HUDEP-2 (cell line): Measurements from ENCODE around the gene SPEF2.
"Not testable (repeated sequence)": the region's sequence is repeated elsewhere in the genome, so short reads cannot be mapped to it uniquely, and the experiment has no call there.

ENCODE experiments used
- DNase-seq, 76 experiments: peaks; one replicate each; lab custom pipeline; 2025; ENCODE audit not compliant: unreplicated experiment in 76 of 76; lab: John Stamatoyannopoulos, UW

Gene SPEF2

DNA sequence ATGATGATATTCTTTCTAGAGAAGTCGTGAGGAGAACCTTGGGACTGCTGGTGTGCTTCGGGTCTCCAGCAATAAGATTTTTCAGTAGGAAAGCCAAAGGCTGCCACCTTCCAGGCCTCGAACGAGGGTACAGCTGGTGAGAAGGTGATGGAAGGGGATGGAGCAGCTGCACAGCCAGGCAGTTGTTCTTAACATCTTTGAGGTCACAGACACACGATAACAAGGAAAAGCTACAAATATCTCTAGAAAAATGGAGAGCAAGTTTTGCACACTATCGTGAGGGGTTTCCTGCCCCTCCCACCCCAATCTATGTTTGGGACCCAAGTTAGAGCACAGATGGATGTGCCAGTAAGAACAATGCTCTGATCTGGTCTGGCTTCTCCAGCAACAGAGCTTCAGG, 232.2 kb downstream of the SPEF2 start:
- DNase-seq = no peak

DNA sequence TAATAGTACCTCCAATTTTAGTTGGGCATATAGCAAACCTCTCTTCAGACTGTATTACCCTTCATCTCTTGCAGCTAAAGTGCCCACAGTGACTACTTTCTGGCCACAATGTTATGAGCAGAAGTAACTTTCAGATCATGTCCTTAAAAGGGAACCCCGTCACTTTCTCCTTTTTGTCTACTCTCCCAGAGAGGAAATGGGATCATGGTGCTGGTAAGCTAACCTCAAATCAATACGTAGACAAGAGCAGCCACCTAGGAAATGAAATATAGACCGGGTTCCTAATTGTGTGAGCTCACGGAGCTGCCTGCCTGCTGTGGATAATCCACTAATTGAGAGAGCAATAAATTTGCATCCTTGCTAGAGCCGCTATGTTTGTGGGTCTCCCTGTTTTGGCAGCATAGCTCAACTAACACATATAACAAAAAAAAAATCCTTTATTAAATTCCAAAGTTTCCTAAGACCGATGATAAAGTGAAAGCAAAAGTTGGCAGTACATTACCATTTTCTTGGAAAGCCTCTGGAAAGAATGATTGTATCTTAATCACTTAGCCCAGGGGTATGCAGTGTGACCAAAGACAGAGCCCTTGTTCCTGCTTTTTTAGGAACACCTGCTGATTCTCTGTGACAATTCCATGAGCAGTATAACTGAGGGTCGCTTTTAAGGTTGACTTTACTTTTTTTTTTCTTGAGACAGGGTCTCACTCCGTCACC, 233.5 kb downstream of the SPEF2 start:
- DNase-seq = no peak

DNA sequence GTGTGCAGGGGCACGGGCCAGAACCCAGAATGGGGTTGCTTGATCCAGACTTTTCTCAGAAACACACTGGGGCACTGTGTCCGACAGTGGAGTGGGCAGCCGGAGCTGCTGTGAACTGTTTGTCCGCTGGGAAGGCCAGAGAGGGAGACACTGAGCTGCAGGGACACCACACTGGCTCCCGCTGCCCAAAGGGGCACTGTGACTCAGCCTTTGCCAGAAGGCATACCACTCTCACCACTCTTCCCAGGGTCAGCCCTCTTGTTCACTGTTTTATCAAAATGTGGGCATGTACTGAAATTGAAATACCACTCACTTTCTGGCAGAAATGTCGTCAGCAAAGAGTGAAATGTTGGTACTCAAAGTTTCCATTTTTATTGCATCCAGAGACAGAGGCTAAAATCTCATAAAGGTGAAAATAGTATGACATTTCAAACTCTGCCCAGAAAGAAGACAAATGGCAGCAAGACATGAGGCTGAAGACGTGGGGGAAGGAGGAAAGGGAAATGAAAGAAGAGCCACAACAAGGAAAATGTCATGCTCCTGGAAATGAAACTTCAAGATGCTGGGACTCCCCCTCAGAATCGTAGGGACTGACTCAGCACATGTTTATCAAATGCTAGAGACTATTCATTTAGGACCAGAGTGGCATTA, 234.5 kb downstream of the SPEF2 start:
- DNase-seq = no peak

DNA sequence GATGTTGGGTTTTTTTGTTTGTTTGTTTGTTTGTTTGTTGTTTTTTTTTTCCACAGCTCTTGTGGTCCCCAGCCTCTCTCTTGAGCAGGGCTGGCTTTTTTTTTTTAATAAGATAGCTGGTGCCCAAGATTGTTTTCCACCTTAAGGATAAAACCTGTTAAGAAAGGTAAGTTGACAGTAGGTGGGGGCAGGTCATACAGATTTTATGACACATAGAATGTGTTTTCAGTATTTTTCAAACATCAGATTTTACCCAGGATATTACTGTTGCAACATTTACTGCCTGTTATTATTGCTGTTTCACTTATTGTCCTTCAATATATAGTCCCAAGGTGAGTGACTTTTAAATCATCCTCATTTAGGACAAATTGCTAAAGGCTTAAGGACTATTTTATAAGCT, 235.1 kb downstream of the SPEF2 start:
- DNase-seq = no peak

GRCh38 chr5:35853631-35854030, 236.0 kb downstream of the SPEF2 start:
- DNase-seq = no peak

DNA sequence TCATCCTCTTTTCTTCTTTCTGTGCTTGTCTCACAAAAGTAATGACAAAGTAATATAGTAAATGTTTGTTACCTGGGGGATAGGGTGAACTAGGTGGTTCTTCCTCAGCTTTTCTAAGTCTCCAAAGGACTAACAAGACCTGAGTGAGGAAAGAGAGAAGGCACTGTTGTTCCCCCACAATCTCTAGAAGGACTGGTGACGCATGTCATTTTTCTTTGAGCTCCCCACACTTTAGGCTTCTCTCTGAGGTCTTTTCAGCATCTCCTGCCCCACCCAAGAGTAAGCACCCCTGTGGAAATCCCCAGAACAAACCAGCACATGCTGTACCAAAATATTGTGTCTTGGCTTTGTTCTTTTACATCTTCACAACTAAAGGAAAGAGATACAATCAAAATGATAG, 236.6 kb downstream of the SPEF2 start:
- peak in 1 of 76 experiments; percentile 43 for DNase-seq

DNA sequence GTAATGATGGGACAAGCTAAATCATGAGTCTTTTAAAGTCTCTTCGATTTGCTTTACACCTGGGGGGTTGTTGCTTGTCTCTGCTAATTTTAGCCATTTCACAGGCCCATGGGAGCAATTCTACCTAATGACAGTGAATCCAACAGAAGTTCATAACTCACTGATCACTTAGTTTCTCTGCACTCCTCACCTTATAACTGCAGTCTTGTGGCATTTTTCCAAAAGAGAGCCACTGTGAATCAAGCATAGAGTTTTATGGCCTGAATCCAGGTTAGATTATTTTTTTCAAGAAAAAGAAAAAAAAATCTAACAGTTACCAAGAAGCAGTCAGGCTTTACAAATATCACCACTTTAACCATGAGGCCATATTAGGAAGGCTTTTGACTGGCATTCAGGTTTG, 237.5 kb downstream of the SPEF2 start:
- no peak for DNase-seq

DNA sequence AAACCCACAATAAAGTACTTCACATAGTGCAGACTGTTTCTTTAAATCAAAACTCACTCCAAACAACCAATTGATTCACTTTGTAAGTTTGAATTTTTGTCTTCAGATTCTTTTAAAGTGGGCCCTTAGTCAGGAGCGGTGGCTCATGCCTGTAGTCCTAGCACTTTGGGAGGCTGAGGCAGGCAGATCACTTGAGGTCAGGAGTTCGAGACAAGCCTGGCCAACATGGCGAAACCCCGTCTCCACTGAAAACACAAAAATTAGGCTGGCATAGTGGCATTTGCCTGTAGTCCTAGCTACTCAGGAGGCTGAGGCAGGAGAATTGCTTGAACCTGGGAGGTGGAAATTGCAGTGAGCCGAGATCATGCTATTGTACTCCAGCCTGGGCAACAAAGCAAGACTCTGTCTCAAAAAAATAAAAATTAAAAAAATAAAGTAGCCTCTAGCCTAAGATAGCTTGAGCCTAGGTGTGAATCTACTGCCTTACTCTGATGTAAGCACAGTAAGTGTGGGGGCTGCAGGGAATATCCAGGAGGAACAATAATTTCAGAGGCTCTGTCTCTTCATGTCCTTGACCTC, 238.6 kb downstream of the SPEF2 start:
- DNase-seq = not testable (repeated sequence)

- no peak for DNase-seq
Measured at GRCh38 chr5:35856765-35857351, 239.2 kb downstream of the SPEF2 start, which contains the start of gene IL7R. Gene IL7R, plus strand, starts transcription at chr5:35856891. Its CDS starts 87 bp downstream, at chr5:35856978.

DNA sequence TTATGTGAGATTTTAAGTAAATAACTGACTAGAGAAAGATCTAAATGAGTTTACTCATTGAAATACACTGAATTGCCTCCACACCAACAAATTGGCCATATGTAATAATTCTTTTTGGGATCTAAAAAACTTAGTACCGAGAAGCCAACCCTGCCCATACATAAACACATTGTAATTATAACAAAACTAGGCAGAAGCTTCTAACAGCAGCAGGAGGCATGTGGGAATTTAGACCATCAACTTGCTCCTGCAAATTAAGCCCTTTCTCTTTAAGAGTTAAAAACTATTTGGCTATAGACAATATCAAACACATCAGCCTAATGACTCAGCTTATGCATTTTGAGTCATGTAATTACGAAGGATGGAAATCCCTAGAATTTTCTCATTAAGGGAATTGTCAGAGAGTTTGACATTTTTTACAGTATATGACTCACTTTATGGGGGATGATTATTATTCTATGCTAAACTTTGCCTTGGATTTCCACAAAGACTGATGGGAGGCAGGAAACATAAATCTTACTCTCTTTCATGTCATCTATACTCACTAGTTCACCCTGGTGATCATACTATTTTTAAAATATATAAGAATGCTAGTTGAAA, 240.0 kb downstream of the SPEF2 start:
- no peak for DNase-seq

DNA sequence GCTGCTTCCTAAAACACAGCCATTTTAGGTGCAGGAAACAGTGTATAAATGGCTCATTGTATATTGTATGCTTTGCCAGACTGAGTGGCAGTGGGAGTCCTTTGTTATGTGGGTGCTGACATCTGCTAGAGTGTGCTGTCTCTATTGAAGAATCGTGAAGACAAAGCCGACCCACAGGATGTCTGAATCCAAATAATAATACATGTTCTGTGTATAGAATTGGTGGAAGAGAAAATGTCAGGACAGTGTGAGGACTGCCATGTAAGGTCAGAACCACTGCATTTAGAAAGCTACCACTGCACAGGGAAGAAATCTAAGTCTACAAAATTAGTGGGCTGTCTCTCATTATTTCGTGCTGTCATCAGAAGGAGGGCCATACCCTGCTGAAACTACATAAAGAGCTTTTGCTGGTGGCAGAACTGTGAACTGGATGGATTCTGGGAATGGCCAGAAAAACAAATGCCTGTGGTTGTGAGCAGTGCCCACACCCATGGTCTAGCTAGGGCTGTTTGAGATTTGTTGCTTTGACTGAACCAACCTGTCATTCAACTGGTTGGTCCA, 241.5 kb downstream of the SPEF2 start:
- no peak for DNase-seq

- no peak for DNase-seq
Measured at GRCh38 chr5:35860686-35861085, 243.0 kb downstream of the SPEF2 start.

- no peak for DNase-seq
Measured at GRCh38 chr5:35861718-35862117, 244.1 kb downstream of the SPEF2 start.

- no peak for DNase-seq
Measured at GRCh38 chr5:35862126-35862525, 244.5 kb downstream of the SPEF2 start.

DNA sequence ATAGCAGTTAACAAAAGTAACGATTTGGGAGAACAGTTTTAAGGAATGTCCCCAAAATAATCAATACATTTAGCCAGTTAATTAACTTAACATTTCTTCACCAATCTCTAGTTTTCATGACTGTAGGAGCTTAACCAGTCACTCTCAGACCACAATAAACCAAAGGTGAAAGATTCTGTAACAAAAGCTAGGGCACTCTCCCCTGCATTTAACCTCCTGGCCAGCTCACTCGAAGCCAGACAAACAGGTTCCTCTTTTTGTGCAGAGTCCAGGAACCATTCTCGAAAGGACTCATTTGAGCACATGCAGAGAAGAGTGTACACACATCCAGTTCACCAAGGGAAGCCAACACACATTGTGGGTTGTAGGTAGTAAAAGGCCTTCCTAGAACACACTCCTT, 245.5 kb downstream of the SPEF2 start:
- no peak for DNase-seq
